GM23338 (cell line): ENCODE measurements around the gene RPIA.
"Not testable (repeated sequence)": the region's sequence is repeated elsewhere in the genome, so short reads cannot be mapped to it uniquely, and the experiment has no call there.

Experiments used
- CREB1 ChIP-seq: fragments of 250-450 bp; sonication (Bioruptor Pico); IDR thresholded peaks from 2 replicates; pipeline ENCODE4 v1.5.0; 2020; ENCODE audit warnings: low read depth, mild to moderate bottlenecking, moderate library complexity
- CTCF ChIP-seq, 2 experiments: fragments of 200-600 bp in 1 of 2; sonication (generic) in 1 of 2; conservative IDR thresholded peaks; 2 replicates each; pipeline versions ENCODE4 v1.5.1 to v1.6.1; 2016 to 2017; ENCODE audit warnings: antibody characterized with exemption in 2 of 2, low read depth in 2 of 2, mild to moderate bottlenecking in 2 of 2, moderate library complexity in 1 of 2
- EZH2 ChIP-seq: fragments of 200-600 bp; sonication (generic); IDR thresholded peaks from one replicate; pipeline ENCODE4 v1.8.0; 2017; ENCODE audit warnings: antibody characterized with exemption, mild to moderate bottlenecking, low read depth; ENCODE audit not compliant: unreplicated experiment
- EZH2phosphoT487 ChIP-seq: fragments of 200-600 bp; sonication (generic); IDR thresholded peaks from one replicate; pipeline ENCODE4 v1.8.1; 2018; ENCODE audit warnings: antibody characterized with exemption; ENCODE audit not compliant: unreplicated experiment
- JUNB ChIP-seq: IDR thresholded peaks from one replicate; pipeline ENCODE4 v1.6.1; 2016; ENCODE audit warnings: antibody characterized with exemption; ENCODE audit not compliant: unreplicated experiment
- NANOG ChIP-seq: IDR thresholded peaks from 2 replicates; pipeline ENCODE4 v1.6.1; 2016; ENCODE audit warnings: antibody characterized with exemption, borderline replicate concordance
- POLR2AphosphoS5 ChIP-seq: IDR thresholded peaks from 2 replicates; pipeline ENCODE4 v1.6.1; 2016; ENCODE audit warnings: antibody characterized with exemption, low read depth
- STAT1 ChIP-seq: IDR thresholded peaks from one replicate; pipeline ENCODE4 v1.6.1; 2016; ENCODE audit warnings: antibody characterized with exemption; ENCODE audit not compliant: unreplicated experiment
- ZNF114 ChIP-seq: fragments of 250-450 bp; sonication (Bioruptor Pico); IDR thresholded peaks from 2 replicates; pipeline ENCODE4 v1.5.0; 2020; ENCODE audit warnings: mild to moderate bottlenecking, moderate library complexity
- ZNF331 ChIP-seq: fragments of 250-450 bp; sonication (Bioruptor Pico); IDR thresholded peaks from 2 replicates; pipeline ENCODE4 v1.5.0; 2020; ENCODE audit warnings: low read depth, mild to moderate bottlenecking, moderate library complexity
- TF ChIP-seq, protein P1 (sequence below): IDR thresholded peaks from one replicate; pipeline ENCODE4 v1.6.1; 2018; ENCODE audit warnings: antibody characterized with exemption; ENCODE audit not compliant: unreplicated experiment
- TF ChIP-seq, protein P2 (sequence below): IDR thresholded peaks from 2 replicates; pipeline ENCODE4 v1.6.1; 2016; ENCODE audit warnings: antibody characterized with exemption
- TF ChIP-seq, protein P3 (sequence below): fragments of 250-450 bp; sonication (Bioruptor Pico); IDR thresholded peaks from 2 replicates; pipeline ENCODE4 v1.5.0; 2020; ENCODE audit warnings: mild to moderate bottlenecking, moderate library complexity

DNA sequence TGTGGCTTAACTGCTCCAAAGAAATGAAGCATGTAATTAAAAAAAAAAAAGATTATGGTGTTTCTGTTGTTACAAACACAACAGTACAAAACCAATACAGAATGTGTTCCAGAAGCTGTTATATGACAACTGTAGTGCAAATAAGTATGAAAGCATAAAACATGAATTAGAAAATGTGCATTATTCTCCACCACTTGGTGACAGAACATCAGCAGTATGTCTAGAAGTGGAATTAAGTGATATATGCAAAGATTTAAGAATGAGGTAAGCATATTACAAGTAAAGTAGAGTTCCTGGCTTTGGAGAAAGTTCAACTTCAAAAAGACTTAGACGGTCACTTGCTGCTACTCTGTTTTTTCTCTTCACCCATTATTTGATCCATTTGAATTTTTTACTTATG is 105.0 kb downstream of the RPIA start:
- TF ChIP-seq CTCF (conservative IDR thresholded peaks at IDR 0.05; ENCODE audit: low read depth in 2 of 2); POLR2AphosphoS5; EZH2; JUNB; CREB1 (CRISPR knock-in tag); EZH2phosphoT487; ZNF331 (CRISPR knock-in tag); NANOG; STAT1; ZNF114 (CRISPR knock-in tag): not testable (repeated sequence)
- TF ChIP-seq, protein P1, sequence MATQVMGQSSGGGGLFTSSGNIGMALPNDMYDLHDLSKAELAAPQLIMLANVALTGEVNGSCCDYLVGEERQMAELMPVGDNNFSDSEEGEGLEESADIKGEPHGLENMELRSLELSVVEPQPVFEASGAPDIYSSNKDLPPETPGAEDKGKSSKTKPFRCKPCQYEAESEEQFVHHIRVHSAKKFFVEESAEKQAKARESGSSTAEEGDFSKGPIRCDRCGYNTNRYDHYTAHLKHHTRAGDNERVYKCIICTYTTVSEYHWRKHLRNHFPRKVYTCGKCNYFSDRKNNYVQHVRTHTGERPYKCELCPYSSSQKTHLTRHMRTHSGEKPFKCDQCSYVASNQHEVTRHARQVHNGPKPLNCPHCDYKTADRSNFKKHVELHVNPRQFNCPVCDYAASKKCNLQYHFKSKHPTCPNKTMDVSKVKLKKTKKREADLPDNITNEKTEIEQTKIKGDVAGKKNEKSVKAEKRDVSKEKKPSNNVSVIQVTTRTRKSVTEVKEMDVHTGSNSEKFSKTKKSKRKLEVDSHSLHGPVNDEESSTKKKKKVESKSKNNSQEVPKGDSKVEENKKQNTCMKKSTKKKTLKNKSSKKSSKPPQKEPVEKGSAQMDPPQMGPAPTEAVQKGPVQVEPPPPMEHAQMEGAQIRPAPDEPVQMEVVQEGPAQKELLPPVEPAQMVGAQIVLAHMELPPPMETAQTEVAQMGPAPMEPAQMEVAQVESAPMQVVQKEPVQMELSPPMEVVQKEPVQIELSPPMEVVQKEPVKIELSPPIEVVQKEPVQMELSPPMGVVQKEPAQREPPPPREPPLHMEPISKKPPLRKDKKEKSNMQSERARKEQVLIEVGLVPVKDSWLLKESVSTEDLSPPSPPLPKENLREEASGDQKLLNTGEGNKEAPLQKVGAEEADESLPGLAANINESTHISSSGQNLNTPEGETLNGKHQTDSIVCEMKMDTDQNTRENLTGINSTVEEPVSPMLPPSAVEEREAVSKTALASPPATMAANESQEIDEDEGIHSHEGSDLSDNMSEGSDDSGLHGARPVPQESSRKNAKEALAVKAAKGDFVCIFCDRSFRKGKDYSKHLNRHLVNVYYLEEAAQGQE, result not testable (repeated sequence)
- TF ChIP-seq, protein P2, sequence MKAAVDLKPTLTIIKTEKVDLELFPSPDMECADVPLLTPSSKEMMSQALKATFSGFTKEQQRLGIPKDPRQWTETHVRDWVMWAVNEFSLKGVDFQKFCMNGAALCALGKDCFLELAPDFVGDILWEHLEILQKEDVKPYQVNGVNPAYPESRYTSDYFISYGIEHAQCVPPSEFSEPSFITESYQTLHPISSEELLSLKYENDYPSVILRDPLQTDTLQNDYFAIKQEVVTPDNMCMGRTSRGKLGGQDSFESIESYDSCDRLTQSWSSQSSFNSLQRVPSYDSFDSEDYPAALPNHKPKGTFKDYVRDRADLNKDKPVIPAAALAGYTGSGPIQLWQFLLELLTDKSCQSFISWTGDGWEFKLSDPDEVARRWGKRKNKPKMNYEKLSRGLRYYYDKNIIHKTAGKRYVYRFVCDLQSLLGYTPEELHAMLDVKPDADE, result not testable (repeated sequence)
- TF ChIP-seq, protein P3, sequence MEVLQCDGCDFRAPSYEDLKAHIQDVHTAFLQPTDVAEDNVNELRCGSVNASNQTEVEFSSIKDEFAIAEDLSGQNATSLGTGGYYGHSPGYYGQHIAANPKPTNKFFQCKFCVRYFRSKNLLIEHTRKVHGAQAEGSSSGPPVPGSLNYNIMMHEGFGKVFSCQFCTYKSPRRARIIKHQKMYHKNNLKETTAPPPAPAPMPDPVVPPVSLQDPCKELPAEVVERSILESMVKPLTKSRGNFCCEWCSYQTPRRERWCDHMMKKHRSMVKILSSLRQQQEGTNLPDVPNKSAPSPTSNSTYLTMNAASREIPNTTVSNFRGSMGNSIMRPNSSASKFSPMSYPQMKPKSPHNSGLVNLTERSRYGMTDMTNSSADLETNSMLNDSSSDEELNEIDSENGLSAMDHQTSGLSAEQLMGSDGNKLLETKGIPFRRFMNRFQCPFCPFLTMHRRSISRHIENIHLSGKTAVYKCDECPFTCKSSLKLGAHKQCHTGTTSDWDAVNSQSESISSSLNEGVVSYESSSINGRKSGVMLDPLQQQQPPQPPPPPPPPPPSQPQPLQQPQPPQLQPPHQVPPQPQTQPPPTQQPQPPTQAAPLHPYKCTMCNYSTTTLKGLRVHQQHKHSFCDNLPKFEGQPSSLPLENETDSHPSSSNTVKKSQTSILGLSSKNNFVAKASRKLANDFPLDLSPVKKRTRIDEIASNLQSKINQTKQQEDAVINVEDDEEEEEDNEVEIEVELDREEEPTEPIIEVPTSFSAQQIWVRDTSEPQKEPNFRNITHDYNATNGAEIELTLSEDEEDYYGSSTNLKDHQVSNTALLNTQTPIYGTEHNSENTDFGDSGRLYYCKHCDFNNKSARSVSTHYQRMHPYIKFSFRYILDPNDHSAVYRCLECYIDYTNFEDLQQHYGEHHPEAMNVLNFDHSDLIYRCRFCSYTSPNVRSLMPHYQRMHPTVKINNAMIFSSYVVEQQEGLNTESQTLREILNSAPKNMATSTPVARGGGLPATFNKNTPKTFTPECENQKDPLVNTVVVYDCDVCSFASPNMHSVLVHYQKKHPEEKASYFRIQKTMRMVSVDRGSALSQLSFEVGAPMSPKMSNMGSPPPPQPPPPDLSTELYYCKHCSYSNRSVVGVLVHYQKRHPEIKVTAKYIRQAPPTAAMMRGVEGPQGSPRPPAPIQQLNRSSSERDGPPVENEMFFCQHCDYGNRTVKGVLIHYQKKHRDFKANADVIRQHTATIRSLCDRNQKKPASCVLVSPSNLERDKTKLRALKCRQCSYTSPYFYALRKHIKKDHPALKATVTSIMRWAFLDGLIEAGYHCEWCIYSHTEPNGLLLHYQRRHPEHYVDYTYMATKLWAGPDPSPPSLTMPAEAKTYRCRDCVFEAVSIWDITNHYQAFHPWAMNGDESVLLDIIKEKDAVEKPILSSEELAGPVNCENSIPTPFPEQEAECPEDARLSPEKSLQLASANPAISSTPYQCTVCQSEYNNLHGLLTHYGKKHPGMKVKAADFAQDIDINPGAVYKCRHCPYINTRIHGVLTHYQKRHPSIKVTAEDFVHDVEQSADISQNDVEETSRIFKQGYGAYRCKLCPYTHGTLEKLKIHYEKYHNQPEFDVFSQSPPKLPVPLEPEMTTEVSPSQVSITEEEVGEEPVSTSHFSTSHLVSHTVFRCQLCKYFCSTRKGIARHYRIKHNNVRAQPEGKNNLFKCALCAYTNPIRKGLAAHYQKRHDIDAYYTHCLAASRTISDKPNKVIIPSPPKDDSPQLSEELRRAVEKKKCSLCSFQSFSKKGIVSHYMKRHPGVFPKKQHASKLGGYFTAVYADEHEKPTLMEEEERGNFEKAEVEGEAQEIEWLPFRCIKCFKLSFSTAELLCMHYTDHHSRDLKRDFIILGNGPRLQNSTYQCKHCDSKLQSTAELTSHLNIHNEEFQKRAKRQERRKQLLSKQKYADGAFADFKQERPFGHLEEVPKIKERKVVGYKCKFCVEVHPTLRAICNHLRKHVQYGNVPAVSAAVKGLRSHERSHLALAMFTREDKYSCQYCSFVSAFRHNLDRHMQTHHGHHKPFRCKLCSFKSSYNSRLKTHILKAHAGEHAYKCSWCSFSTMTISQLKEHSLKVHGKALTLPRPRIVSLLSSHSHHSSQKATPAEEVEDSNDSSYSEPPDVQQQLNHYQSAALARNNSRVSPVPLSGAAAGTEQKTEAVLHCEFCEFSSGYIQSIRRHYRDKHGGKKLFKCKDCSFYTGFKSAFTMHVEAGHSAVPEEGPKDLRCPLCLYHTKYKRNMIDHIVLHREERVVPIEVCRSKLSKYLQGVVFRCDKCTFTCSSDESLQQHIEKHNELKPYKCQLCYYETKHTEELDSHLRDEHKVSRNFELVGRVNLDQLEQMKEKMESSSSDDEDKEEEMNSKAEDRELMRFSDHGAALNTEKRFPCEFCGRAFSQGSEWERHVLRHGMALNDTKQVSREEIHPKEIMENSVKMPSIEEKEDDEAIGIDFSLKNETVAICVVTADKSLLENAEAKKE (CRISPR knock-in tag), result not testable (repeated sequence)
